ENCODE results near the gene RELT. TPM values are rescaled to one million over a fixed set of nuclear protein-coding genes. Genes with fewer than 3 reads are reported as not detected.

Gene RELT
- total and polyA plus RNA-seq, 9 donors: 0.38 to 4.7 (median 2.0) TPM

DNA sequence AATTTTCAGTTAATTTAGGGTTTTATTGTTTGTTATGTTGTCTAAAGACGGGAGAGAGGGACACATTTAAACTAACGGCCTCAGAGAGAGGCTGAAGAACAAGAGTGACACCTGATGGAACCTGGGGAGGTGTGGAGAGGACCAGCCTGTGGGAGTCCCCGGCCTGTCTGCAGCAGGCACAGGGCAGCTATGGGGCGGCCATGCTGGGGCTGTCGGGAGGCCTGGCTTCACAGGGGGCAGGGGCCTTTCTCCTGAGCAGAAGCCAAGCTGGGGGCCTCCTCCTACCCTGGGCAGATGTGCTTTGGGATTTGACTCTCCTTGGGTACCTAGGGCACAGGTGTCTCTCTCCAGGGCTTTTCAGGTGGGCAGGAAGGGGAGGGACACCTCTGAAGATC is 21.9 kb downstream of the RELT start:
- no peak for DNase-seq
- 76 to 80% (median 77%) methylated on average over 5 of the region's 5 CpGs for WGBS, 3 donors

GRCh38 chr11:73398721-73399120 is 22.5 kb downstream of the RELT start:
- intact Hi-C loops (cut with DNase I): loop anchor here in 1 of 4 donors (10.0 kb wide), 1 partner anchor 104 kb away; no protein-coding TSS in a partner anchor
- Histone ChIP-seq H3K9me3 (no peaks in the 10 kb centered on the region), H3K36me3 (no peaks in the 10 kb centered on the region), H3K4me1 (ENCODE audit: insufficient read depth) (no peaks in the 10 kb centered on the region), H3K4me3 (no peak overlapping the region), H3K27me3 (no peaks in the 10 kb centered on the region), H3K27ac (no peak overlapping the region)
- TF ChIP-seq EP300 (IDR thresholded peaks at IDR 0.05) (no peak), POLR2A (IDR thresholded peaks at IDR 0.05) (no peak)
- TF ChIP-seq, protein P1, sequence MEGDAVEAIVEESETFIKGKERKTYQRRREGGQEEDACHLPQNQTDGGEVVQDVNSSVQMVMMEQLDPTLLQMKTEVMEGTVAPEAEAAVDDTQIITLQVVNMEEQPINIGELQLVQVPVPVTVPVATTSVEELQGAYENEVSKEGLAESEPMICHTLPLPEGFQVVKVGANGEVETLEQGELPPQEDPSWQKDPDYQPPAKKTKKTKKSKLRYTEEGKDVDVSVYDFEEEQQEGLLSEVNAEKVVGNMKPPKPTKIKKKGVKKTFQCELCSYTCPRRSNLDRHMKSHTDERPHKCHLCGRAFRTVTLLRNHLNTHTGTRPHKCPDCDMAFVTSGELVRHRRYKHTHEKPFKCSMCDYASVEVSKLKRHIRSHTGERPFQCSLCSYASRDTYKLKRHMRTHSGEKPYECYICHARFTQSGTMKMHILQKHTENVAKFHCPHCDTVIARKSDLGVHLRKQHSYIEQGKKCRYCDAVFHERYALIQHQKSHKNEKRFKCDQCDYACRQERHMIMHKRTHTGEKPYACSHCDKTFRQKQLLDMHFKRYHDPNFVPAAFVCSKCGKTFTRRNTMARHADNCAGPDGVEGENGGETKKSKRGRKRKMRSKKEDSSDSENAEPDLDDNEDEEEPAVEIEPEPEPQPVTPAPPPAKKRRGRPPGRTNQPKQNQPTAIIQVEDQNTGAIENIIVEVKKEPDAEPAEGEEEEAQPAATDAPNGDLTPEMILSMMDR (IDR thresholded peaks at IDR 0.05): no peak
- DNase-seq: peak in 2 of 5 donors; percentile 13 to 20
- 70 to 100% (median 96%) methylated on average over 2 of the region's 2 CpGs for WGBS, 3 donors

More for the DNA sequence above, 21.9 kb downstream of the RELT start:
- H3K4me1 ChIP-seq (ENCODE audit: insufficient read depth): no peaks in the 10 kb centered on the region
- H3K27me3 ChIP-seq: no peaks in the 10 kb centered on the region
- no peaks in the 10 kb centered on the region for H3K9me3 ChIP-seq
- intact Hi-C loops (cut with DNase I): loop anchor here in 1 of 4 donors (10.0 kb wide), 1 partner anchor 103 kb away; no protein-coding TSS in a partner anchor
- TF ChIP-seq EP300 (IDR thresholded peaks at IDR 0.05): no peak
- H3K4me3 ChIP-seq: no peak overlapping the region
- no peak overlapping the region for H3K27ac ChIP-seq
- H3K36me3 ChIP-seq: no peaks in the 10 kb centered on the region

DNA sequence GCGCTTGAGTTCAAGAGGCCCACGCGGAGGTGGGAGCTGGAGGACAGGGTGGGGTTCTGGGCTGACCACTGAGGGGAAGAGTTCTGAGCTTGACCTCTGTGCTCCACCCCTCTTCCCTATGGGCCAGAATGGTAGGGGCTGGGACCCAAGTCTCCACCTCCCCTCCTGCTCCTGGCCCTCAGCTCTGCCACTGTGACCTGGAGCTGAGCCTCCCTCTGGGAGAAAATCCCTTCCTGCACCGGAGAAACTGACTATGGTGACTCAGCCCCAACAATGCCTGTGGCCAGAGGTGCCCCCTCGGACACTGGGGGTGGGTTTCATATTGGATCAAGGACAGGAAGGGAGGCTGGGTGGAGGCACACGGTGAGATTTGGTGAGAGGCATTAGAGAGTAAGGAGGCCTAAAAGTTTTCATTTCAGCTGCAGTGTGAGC is 23.0 kb downstream of the RELT start:
- TF ChIP-seq EP300 (IDR thresholded peaks at IDR 0.05) (no peak), POLR2A (IDR thresholded peaks at IDR 0.05) (no peak)
- TF ChIP-seq, protein P1 (IDR thresholded peaks at IDR 0.05): no peak
- 63 to 70% (median 65%) methylated on average over 6 of the region's 6 CpGs for WGBS, 3 donors
- no peak overlapping the region for H3K4me3 ChIP-seq
- peak in 2 of 5 donors; percentile 13 to 23 for DNase-seq
- H3K27ac ChIP-seq: no peak overlapping the region
- H3K27me3 ChIP-seq: no peaks in the 10 kb centered on the region
- H3K9me3 ChIP-seq: no peaks in the 10 kb centered on the region
- intact Hi-C loops (cut with DNase I): loop anchor here in 1 of 4 donors (10.0 kb wide), 1 partner anchor 104 kb away; no protein-coding TSS in a partner anchor
- no peaks in the 10 kb centered on the region for H3K4me1 ChIP-seq (ENCODE audit: insufficient read depth)
- no peaks in the 10 kb centered on the region for H3K36me3 ChIP-seq

DNA sequence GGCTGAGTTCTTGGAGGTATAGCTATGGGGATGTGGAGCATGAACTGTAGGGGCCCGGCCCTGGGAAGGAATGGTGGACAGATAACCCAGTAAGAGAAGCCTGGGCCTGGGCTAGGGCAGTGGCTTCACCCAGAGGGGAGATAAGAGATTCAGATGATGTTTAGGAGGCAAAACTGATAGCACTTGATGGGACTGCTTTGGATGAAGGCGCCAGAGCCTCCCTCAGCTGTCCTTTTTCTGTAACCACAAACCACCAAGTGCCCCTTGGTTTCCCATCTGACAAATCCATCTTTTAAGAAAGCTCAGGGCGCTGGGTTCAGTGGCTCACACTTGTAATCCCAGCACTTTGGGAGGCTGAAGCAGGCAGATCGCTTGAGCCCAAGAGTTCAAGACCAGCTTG is 23.4 kb downstream of the RELT start:
- peak in 1 of 5 donors; percentile 22 for DNase-seq
- intact Hi-C loops (cut with DNase I): loop anchor here in 1 of 4 donors (5.0 to 10.0 kb wide), 2 partner anchors 105 to 258 kb away; no protein-coding TSS in a partner anchor
- Histone ChIP-seq H3K27ac (no peak overlapping the region), H3K9me3 (no peaks in the 10 kb centered on the region), H3K4me1 (ENCODE audit: insufficient read depth) (no peaks in the 10 kb centered on the region), H3K4me3 (no peak overlapping the region), H3K27me3 (no peaks in the 10 kb centered on the region), H3K36me3 (no peaks in the 10 kb centered on the region)
- WGBS, 3 donors: 95 to 98% (median 96%) methylated on average over 4 of the region's 4 CpGs
- TF ChIP-seq EP300 (IDR thresholded peaks at IDR 0.05) (no peak), POLR2A (IDR thresholded peaks at IDR 0.05) (no peak)
- TF ChIP-seq, protein P1 (IDR thresholded peaks at IDR 0.05): no peak

GRCh38 chr11:73400293-73400692 is 24.1 kb downstream of the RELT start:
- DNase-seq: no peak
- Histone ChIP-seq H3K27me3 (no peaks in the 10 kb centered on the region), H3K4me3 (no peak overlapping the region), H3K4me1 (ENCODE audit: insufficient read depth) (no peaks in the 10 kb centered on the region), H3K9me3 (no peaks in the 10 kb centered on the region), H3K36me3 (no peaks in the 10 kb centered on the region), H3K27ac (no peak overlapping the region)
- intact Hi-C loops (cut with DNase I): loop anchor here in 1 of 4 donors (5.0 kb wide), 1 partner anchor 257 kb away; no protein-coding TSS in a partner anchor
- 89 to 92% (median 89%) methylated on average over 6 of the region's 6 CpGs for WGBS, 3 donors
- no peak for TF ChIP-seq POLR2A (IDR thresholded peaks at IDR 0.05)
- TF ChIP-seq, protein P1 (IDR thresholded peaks at IDR 0.05): no peak
- TF ChIP-seq EP300 (IDR thresholded peaks at IDR 0.05): no peak

Measured in ovary (tissue), 9 donors.